Spleen (tissue), 11 donors: ENCODE data around the gene BABAM2. TPM values are rescaled to one million over a fixed set of nuclear protein-coding genes. Genes with fewer than 3 reads are reported as not detected.

Experiments
- DNase-seq: peaks from one replicate; pipeline ENCODE4 v3.0.0-alpha.2; 2020
- H3K27ac ChIP-seq, 8 donors: fragments of 200-600 bp; sonication (generic) in 7 of 8; 1 replicate in 4 of 8; 2 replicates in 4 of 8; pipeline versions ENCODE4 v1.5.0 to v1.8.0; 2016 to 2021; ENCODE audit warnings: inconsistent platforms in 4 of 8, mild to moderate bottlenecking in 4 of 8, moderate library complexity in 1 of 8
- H3K27me3 ChIP-seq, 7 donors: fragments of 200-600 bp; sonication (generic) in 6 of 7; replicated peaks in 1 of 7; 1 replicate in 4 of 7; 2 replicates in 3 of 7; pipeline versions ENCODE4 v1.5.0 to v1.8.0; 2016 to 2021; ENCODE audit warnings: inconsistent platforms in 3 of 7, mild to moderate bottlenecking in 1 of 7
- H3K36me3 ChIP-seq, 6 donors: fragments of 200-600 bp; sonication (generic) in 5 of 6; 1 replicate in 4 of 6; 2 replicates in 2 of 6; pipeline versions ENCODE4 v1.5.0 to v1.8.0; 2016 to 2021; ENCODE audit warnings: inconsistent platforms in 2 of 6
- H3K4me1 ChIP-seq, 6 donors: fragments of 200-600 bp; sonication (generic) in 5 of 6; 1 replicate in 3 of 6; 2 replicates in 3 of 6; pipeline versions ENCODE4 v1.5.0 to v1.8.0; 2016 to 2021; ENCODE audit warnings: inconsistent platforms in 3 of 6
- H3K4me3 ChIP-seq, 8 donors: fragments of 200-600 bp; sonication (generic) in 7 of 8; 1 replicate in 4 of 8; 2 replicates in 4 of 8; pipeline versions ENCODE4 v1.5.0 to v1.8.0; 2016 to 2021; ENCODE audit warnings: inconsistent platforms in 4 of 8, mild to moderate bottlenecking in 4 of 8, moderate library complexity in 2 of 8
- H3K9me3 ChIP-seq, 8 donors: fragments of 200-600 bp; sonication (generic) in 7 of 8; 1 replicate in 4 of 8; 2 replicates in 4 of 8; pipeline versions ENCODE4 v1.5.0 to v1.8.0; 2016 to 2021; ENCODE audit warnings: inconsistent platforms in 4 of 8
- CTCF ChIP-seq, 11 experiments: fragments of 200-600 bp in 7 of 11; fragments of 450-650 bp in 4 of 11; sonication (generic) in 4 of 11; IDR thresholded peaks in 8 of 11; conservative IDR thresholded peaks in 3 of 11; 1 replicate in 7 of 11; 2 replicates in 4 of 11; pipeline versions ENCODE4 v1.4.0 to v1.8.0; 2016 to 2021; ENCODE audit warnings: antibody characterized with exemption in 11 of 11, inconsistent platforms in 4 of 11, mild to moderate bottlenecking in 1 of 11
- POLR2A ChIP-seq, 3 donors: fragments of 450-650 bp; IDR thresholded peaks; one replicate each; pipeline ENCODE4 v1.5.1; 2017; ENCODE audit warnings: antibody characterized with exemption in 3 of 3, mild to moderate bottlenecking in 1 of 3
- POLR2AphosphoS5 ChIP-seq, 3 donors: sonication (generic); formaldehyde crosslinking; IDR thresholded peaks; one replicate each; pipeline ENCODE4 v1.5.1; 2017; ENCODE audit warnings: antibody characterized with exemption in 3 of 3
- WGBS, 5 donors: extraction: QIAGEN DNeasy Blood & Tissue Kit in 3 of 5; methylation state at CpG; one replicate each; pipeline versions ENCODE4 v1.1.5 to v1.1.7; 2013 to 2018; 5-methylcytosine and 5-hydroxymethylcytosine counted together
- intact Hi-C: fragments of 100-400 bp; cut with DNase I; formaldehyde crosslinking; loops from one replicate; pipeline ENCODE4 v1.15.0; 2023; ENCODE audit warnings: low total_unique reads
- polyA plus RNA-seq, 3 donors: library from polyadenylated mRNA; stranded (reverse); fragments of 200-250 nt; gene quantifications; one replicate each; pipeline ENCODE4 v1.2.1, GENCODE V29; 2013
- total RNA-seq, 7 donors: library from RNA; depleted of rRNA in 3 of 7; stranded (reverse); fragments of >200 nt in 3 of 7; fragmentation: NEBNext Ultra II Directional in 4 of 7; extraction: Animal tissue kit (Norgen Biotek cat#: 25700) in 4 of 7; gene quantifications; one replicate each; pipeline versions ENCODE4 v1.1.0 to v1.2.1, GENCODE V29; 2016 to 2021
- donor health status: healthy with polysubstance abuse.
- donor health status: DM: no; HTN: no; CAD: no; lungs with moderate emphysema.
- donor health status: DM: no; HTN: no; CAD: no.
- donor health status: Bipolar disorder and iron deficiency.
- donor health status: healthy.
- donor health status: DM: no; HTN: no; CAD: no.
- donor health status: DM: yes; HTN: yes; CAD: no.

The BABAM2 gene
- total and polyA plus RNA-seq, 10 donors: 16.1 to 70.1 (median 55.0) TPM

GRCh38 chr2:28318023-28318422 is 427.5 kb downstream of the BABAM2 start:
- intact Hi-C loops: no loop called here
- WGBS, 5 donors: 92 to 100% (median 96%) methylated on average over 5 of the region's 5 CpGs

DNA sequence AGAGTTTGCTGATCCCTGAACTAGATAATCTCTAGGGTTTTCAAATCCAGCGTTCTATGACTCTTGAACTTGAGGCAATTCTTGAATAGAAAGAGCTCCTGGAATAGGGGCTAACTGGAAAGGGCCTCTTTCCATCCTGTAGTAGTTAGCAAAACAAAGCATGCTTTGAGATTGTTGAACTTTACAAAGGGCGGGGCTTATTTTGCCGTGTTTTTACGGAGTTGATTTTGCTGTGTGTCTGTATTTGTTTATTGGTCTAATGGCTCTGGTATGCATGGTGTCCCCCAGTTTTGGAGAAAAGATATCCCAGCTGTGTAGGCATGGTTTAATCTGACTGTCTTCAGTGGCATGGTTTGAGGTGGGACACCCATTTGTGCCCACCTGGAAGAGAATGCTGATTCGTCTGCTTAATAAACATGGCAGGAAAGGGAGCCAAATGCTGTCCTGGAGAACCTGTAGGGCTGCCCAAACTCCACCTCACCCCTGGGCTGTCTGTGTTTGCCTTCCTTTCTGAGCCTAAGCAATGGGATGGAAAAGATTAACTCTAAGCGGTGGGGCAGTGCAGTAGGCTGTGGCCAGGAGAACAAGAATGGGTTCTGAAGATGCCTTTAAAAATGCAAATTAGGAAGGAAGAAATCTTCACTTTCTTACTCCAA is 428.1 kb downstream of the BABAM2 start:
- Histone ChIP-seq H3K27me3 (no peaks in the 10 kb centered on the region), H3K9me3 (no peaks in the 10 kb centered on the region), H3K27ac (no peak overlapping the region), H3K36me3 (peaks cover 0 to 17% (median 0%) of the 10 kb centered on the region in 6 donors), H3K4me3 (no peak overlapping the region), H3K4me1 (no peaks in the 10 kb centered on the region)
- no peak for TF ChIP-seq CTCF (IDR thresholded peaks at IDR 0.05 in 8 of 11, conservative IDR thresholded peaks at IDR 0.05 in 3 of 11)
- 95 to 97% (median 96%) methylated on average over 6 of the region's 6 CpGs for WGBS, 5 donors
- no peak for DNase-seq
- intact Hi-C loops: no loop called here

More at GRCh38 chr2:28318023-28318422, 427.5 kb downstream of the BABAM2 start:
- no peak for DNase-seq
- H3K27me3 ChIP-seq: no peaks in the 10 kb centered on the region
- H3K27ac ChIP-seq: no peak overlapping the region
- H3K4me1 ChIP-seq: no peaks in the 10 kb centered on the region
- TF ChIP-seq CTCF (IDR thresholded peaks at IDR 0.05 in 8 of 11, conservative IDR thresholded peaks at IDR 0.05 in 3 of 11): no peak
- TF ChIP-seq POLR2AphosphoS5 (IDR thresholded peaks at IDR 0.05): no peak
- TF ChIP-seq POLR2A (IDR thresholded peaks at IDR 0.05): no peak
- H3K36me3 ChIP-seq: peaks cover 0 to 21% (median 0%) of the 10 kb centered on the region in 6 donors
- no peak overlapping the region for H3K4me3 ChIP-seq
- no peaks in the 10 kb centered on the region for H3K9me3 ChIP-seq

DNA sequence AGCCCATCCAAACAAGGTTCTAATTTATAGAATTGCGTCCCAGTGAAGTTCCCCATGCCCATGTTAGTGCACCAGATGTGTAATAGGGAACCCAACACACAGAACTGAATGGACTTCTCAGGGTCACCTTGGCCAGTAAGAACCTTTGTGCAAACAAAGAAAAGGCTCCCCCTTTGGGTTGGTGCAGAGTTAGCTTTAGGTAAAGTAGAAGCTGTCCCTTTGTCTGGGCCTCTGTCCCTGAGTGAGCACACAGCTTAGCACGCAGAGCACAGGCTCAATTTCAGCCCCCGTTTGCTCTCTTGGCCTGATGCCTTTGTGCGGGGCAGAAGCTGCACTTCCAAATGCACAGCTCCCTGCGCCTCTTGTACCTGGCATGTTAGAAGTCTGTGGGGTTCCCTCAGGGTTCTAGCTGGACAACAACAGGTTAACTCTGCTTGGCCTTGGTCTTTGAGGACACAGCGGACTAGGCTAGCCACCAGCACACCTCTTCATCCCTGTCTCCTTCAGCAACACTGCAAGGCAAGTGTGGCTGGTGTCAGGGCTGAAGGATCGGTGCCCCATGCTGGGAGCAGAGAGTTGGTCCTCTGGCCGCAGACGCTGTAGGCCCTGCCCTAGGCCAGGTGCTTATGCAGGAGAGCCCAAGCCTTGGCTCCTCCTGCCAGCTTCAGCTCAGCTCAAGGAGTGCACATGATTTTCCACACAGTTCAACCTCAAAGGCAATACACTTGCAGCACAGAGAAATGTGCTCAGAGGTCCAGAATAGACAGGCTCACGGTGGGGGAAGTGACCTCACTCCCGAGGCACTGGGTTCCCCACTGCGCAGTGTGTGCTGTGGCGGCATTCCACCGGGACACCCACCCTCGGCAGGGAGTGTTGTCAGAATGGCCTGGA is 428.8 kb downstream of the BABAM2 start:
- WGBS, 5 donors: 89 to 98% (median 94%) methylated on average over 9 to 15 of the region's 15 CpGs
- no peak for DNase-seq
- intact Hi-C loops: no loop called here
- Histone ChIP-seq H3K36me3 (peaks cover 0 to 15% (median 0%) of the 10 kb centered on the region in 6 donors), H3K27me3 (no peaks in the 10 kb centered on the region), H3K27ac (no peak overlapping the region), H3K4me3 (no peak overlapping the region), H3K9me3 (no peaks in the 10 kb centered on the region), H3K4me1 (no peaks in the 10 kb centered on the region)
- TF ChIP-seq CTCF (IDR thresholded peaks at IDR 0.05 in 8 of 11, conservative IDR thresholded peaks at IDR 0.05 in 3 of 11) (no peak), POLR2AphosphoS5 (IDR thresholded peaks at IDR 0.05) (no peak), POLR2A (IDR thresholded peaks at IDR 0.05) (no peak)

DNA sequence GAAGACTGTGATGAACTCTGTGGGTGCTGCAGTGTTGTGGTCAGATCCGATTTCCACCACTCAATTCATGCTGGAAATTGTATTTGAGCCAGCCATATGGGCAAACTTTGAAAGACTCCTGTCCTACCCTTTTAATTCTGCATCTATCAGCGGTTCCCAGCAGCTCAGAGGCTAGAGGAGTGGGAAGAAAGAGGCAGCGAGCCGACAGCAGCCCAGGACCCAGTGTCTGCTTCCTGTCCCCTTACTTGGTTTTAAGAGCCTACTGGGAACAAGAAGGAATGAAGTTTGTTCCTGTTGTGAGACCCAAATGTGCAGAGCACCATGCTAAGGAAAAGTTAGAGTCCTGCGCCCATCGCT is 429.5 kb downstream of the BABAM2 start:
- Histone ChIP-seq H3K9me3 (no peaks in the 10 kb centered on the region), H3K27me3 (no peaks in the 10 kb centered on the region), H3K36me3 (peaks cover 0 to 15% (median 0%) of the 10 kb centered on the region in 6 donors), H3K4me1 (no peaks in the 10 kb centered on the region), H3K27ac (no peak overlapping the region), H3K4me3 (no peak overlapping the region)
- WGBS, 5 donors: 91 to 97% (median 92%) methylated on average over 6 of the region's 6 CpGs
- TF ChIP-seq POLR2AphosphoS5 (IDR thresholded peaks at IDR 0.05): no peak
- TF ChIP-seq POLR2A (IDR thresholded peaks at IDR 0.05): no peak
- no peak for TF ChIP-seq CTCF (IDR thresholded peaks at IDR 0.05 in 8 of 11, conservative IDR thresholded peaks at IDR 0.05 in 3 of 11)
- intact Hi-C loops: no loop called here
- DNase-seq: no peak
